Measurements from ENCODE around the gene NVL.
"Not testable (repeated sequence)": the region's sequence is repeated elsewhere in the genome, so short reads cannot be mapped to it uniquely, and the experiment has no call there.

NVL gene

GRCh38 chr1:224329842-224330753 lies at the start of gene NVL:
NVL (minus strand) TSS chr1:224330172; CDS start chr1:224330127, 45 bp downstream.
- peak; percentile 88 for DNase-seq

- no peak for DNase-seq
Measured at GRCh38 chr1:224378855-224379631, 49.1 kb upstream of the NVL start.

- peak; percentile 60 for DNase-seq
Measured at GRCh38 chr1:224377676-224378006, 47.7 kb upstream of the NVL start.

GRCh38 chr1:224375059-224375458 lies 45.1 kb upstream of the NVL start:
- no peak for DNase-seq

GRCh38 chr1:224373008-224373590 lies 43.1 kb upstream of the NVL start:
- DNase-seq: no peak

GRCh38 chr1:224368409-224368808 lies 38.4 kb upstream of the NVL start:
- DNase-seq: no peak

- no peak for DNase-seq
Measured at GRCh38 chr1:224359207-224359606, 29.2 kb upstream of the NVL start.

- DNase-seq: no peak
Measured at GRCh38 chr1:224358237-224358636, 28.3 kb upstream of the NVL start.

- no peak for DNase-seq
Measured at GRCh38 chr1:224357626-224358124, 27.7 kb upstream of the NVL start.

GRCh38 chr1:224356685-224357625 lies 27.0 kb upstream of the NVL start, which contains the start of gene CNIH4:
CNIH4 (plus strand) TSS chr1:224356879; CDS start chr1:224356925, 46 bp downstream.
- DNase-seq: peak; percentile 93

- no peak for DNase-seq
Measured at GRCh38 chr1:224353975-224354925, 24.3 kb upstream of the NVL start.

- not testable (repeated sequence) for DNase-seq
Measured at GRCh38 chr1:224352436-224353085, 22.6 kb upstream of the NVL start.

- DNase-seq: not testable (repeated sequence)
Measured at GRCh38 chr1:224349716-224350115, 19.7 kb upstream of the NVL start.

GRCh38 chr1:224348137-224348536 lies 18.2 kb upstream of the NVL start:
- DNase-seq: no peak

- DNase-seq: no peak
Measured at GRCh38 chr1:224343679-224344078, 13.7 kb upstream of the NVL start.

- DNase-seq: peak; percentile 65
Measured at GRCh38 chr1:224340453-224341384, 10.7 kb upstream of the NVL start.

- DNase-seq: no peak
Measured at GRCh38 chr1:224339442-224340033, 9.6 kb upstream of the NVL start.

GRCh38 chr1:224338150-224338838 lies 8.3 kb upstream of the NVL start:
- DNase-seq: no peak

All from activated CD8-positive, alpha-beta memory T cell treated with anti-CD3 and anti-CD28 coated beads, Interleukin-2, amount 50 U/mL, for 48 hours (primary cell).